GOT3 (cell line): ENCODE data around the gene SCG2.

ENCODE experiments used
- DNase-seq: peaks from one replicate; lab custom pipeline; 2025; ENCODE audit warnings: mixed read lengths; lab: John Stamatoyannopoulos, UW

The SCG2 gene

GRCh38 chr2:223601932-223602666 lies at the start of gene SCG2:
SCG2 (minus strand) TSS chr2:223602361; CDS start chr2:223599282, 3,079 bp downstream.
- DNase-seq = peak; percentile 36

GRCh38 chr2:223649554-223650533 lies 47.7 kb upstream of the SCG2 start:
- no peak for DNase-seq

- no peak for DNase-seq
Measured at GRCh38 chr2:223648755-223649154, 46.6 kb upstream of the SCG2 start.

GRCh38 chr2:223647258-223647952 lies 45.2 kb upstream of the SCG2 start:
- DNase-seq = no peak

- no peak for DNase-seq
Measured at GRCh38 chr2:223644136-223644535, 42.0 kb upstream of the SCG2 start.

- no peak for DNase-seq
Measured at GRCh38 chr2:223643309-223643708, 41.1 kb upstream of the SCG2 start.

GRCh38 chr2:223642506-223642905 lies 40.3 kb upstream of the SCG2 start:
- no peak for DNase-seq

GRCh38 chr2:223641082-223641481 lies 38.9 kb upstream of the SCG2 start:
- DNase-seq = no peak

- DNase-seq = no peak
Measured at GRCh38 chr2:223635080-223635479, 32.9 kb upstream of the SCG2 start.

- no peak for DNase-seq
Measured at GRCh38 chr2:223634238-223634637, 32.1 kb upstream of the SCG2 start.

GRCh38 chr2:223633656-223634055 lies 31.5 kb upstream of the SCG2 start:
- no peak for DNase-seq

GRCh38 chr2:223632826-223633225 lies 30.7 kb upstream of the SCG2 start:
- no peak for DNase-seq

- no peak for DNase-seq
Measured at GRCh38 chr2:223626716-223627115, 24.6 kb upstream of the SCG2 start.

- no peak for DNase-seq
Measured at GRCh38 chr2:223625652-223626051, 23.5 kb upstream of the SCG2 start.

- no peak for DNase-seq
Measured at GRCh38 chr2:223621901-223622300, 19.7 kb upstream of the SCG2 start.

GRCh38 chr2:223619486-223620129 lies 17.4 kb upstream of the SCG2 start:
- no peak for DNase-seq

- DNase-seq = no peak
Measured at GRCh38 chr2:223618172-223619035, 16.2 kb upstream of the SCG2 start.

- no peak for DNase-seq
Measured at GRCh38 chr2:223614534-223614933, 12.4 kb upstream of the SCG2 start.

GRCh38 chr2:223613017-223613950 lies 11.1 kb upstream of the SCG2 start:
- DNase-seq = peak; percentile 80

- no peak for DNase-seq
Measured at GRCh38 chr2:223612501-223612900, 10.3 kb upstream of the SCG2 start.
